ENCODE results near the gene UIMC1.

UIMC1 gene

DNA sequence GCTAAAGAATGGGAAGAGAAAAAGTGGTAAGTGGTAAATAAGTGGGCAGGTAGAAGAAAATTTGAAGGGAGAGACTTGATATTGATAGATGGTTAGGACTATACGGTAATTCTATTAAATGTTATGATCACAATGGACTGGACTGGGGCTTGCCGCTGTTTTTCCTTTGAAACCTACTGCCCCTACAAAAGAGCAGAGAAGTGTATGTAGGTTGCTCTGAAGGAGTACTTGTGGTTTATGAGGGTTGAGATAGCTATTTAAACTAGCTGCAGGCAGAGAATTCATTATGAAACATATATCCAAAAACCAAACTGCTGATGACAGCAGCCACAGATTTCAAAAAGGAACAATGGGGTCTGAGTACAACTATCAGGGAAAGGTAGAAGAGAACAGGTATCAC is 90.7 kb downstream of the UIMC1 start:
- TF ChIP-seq FOXM1 (IDR thresholded peaks at IDR 0.05; ENCODE audit: borderline replicate concordance, low read depth) (no peak), CEBPB (IDR thresholded peaks at IDR 0.05) (no peak), EGR1 (IDR thresholded peaks at IDR 0.05) (no peak), YY1 (IDR thresholded peaks at IDR 0.05; ENCODE audit: low read depth) (no peak), TCF12 (IDR thresholded peaks at IDR 0.05; ENCODE audit: low read depth) (no peak), NFIC (IDR thresholded peaks at IDR 0.05) (no peak), TAF1 (IDR thresholded peaks at IDR 0.05; ENCODE audit: low read depth) (no peak), MAX (IDR thresholded peaks at IDR 0.05) (no peak), EP300 (IDR thresholded peaks at IDR 0.05; ENCODE audit: borderline replicate concordance) (no peak), RAD21 (IDR thresholded peaks at IDR 0.05; ENCODE audit: low read depth) (no peak), TEAD4 (IDR thresholded peaks at IDR 0.05) (no peak)
- TF ChIP-seq, protein P1, sequence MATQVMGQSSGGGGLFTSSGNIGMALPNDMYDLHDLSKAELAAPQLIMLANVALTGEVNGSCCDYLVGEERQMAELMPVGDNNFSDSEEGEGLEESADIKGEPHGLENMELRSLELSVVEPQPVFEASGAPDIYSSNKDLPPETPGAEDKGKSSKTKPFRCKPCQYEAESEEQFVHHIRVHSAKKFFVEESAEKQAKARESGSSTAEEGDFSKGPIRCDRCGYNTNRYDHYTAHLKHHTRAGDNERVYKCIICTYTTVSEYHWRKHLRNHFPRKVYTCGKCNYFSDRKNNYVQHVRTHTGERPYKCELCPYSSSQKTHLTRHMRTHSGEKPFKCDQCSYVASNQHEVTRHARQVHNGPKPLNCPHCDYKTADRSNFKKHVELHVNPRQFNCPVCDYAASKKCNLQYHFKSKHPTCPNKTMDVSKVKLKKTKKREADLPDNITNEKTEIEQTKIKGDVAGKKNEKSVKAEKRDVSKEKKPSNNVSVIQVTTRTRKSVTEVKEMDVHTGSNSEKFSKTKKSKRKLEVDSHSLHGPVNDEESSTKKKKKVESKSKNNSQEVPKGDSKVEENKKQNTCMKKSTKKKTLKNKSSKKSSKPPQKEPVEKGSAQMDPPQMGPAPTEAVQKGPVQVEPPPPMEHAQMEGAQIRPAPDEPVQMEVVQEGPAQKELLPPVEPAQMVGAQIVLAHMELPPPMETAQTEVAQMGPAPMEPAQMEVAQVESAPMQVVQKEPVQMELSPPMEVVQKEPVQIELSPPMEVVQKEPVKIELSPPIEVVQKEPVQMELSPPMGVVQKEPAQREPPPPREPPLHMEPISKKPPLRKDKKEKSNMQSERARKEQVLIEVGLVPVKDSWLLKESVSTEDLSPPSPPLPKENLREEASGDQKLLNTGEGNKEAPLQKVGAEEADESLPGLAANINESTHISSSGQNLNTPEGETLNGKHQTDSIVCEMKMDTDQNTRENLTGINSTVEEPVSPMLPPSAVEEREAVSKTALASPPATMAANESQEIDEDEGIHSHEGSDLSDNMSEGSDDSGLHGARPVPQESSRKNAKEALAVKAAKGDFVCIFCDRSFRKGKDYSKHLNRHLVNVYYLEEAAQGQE (IDR thresholded peaks at IDR 0.05; ENCODE audit: low read depth): no peak
- TF ChIP-seq, protein P2, sequence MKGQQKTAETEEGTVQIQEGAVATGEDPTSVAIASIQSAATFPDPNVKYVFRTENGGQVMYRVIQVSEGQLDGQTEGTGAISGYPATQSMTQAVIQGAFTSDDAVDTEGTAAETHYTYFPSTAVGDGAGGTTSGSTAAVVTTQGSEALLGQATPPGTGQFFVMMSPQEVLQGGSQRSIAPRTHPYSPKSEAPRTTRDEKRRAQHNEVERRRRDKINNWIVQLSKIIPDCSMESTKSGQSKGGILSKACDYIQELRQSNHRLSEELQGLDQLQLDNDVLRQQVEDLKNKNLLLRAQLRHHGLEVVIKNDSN (IDR thresholded peaks at IDR 0.05): no peak

- TF ChIP-seq, protein P2 (IDR thresholded peaks at IDR 0.05): no peak
Observed at GRCh38 chr5:176912115-176912514, 94.5 kb downstream of the UIMC1 start.

DNA sequence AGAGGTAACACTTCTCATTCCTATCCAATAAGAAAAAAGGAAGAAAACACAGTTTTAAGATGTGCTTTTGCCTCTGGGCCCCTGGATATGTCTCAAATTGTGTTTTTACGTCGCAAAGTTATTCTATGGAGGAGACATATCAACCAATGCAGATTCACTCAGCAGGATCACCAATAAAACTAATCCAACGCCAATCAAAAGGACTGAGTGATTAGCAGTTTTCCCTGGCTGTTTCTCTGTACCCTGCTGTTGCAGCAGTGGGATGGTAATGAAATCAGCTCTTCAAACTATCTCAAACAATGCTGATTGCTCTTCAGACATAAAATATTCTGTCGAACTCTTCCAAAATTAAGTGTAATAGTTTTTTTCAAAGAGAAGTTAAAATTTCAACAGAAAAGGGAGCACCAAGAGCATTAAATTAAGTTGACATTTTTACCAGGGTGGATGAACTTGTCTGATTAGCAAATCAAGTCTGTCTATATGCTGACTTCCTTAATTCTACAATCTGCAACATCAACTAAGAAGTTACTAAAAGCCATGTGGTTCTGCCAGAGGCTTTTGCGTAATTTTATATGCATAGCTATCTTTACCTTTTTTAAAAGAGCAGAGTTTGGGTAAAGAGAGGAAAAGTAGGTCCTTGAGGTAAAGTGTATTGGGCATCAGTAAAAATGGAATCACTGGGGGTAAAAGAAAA is 97.8 kb downstream of the UIMC1 start:
- TF ChIP-seq EGR1 (IDR thresholded peaks at IDR 0.05) (no peak), EP300 (IDR thresholded peaks at IDR 0.05; ENCODE audit: borderline replicate concordance) (no peak), MAX (IDR thresholded peaks at IDR 0.05) (no peak), CEBPB (IDR thresholded peaks at IDR 0.05) (no peak), TCF12 (IDR thresholded peaks at IDR 0.05; ENCODE audit: low read depth) (no peak), CREB1 (IDR thresholded peaks at IDR 0.05; ENCODE audit: low read depth) (no peak), RAD21 (IDR thresholded peaks at IDR 0.05; ENCODE audit: low read depth) (no peak), ZBTB7A (IDR thresholded peaks at IDR 0.05; ENCODE audit: low read depth) (no peak), FOXM1 (IDR thresholded peaks at IDR 0.05; ENCODE audit: borderline replicate concordance, low read depth) (no peak), TEAD4 (IDR thresholded peaks at IDR 0.05) (no peak), NFIC (IDR thresholded peaks at IDR 0.05) (no peak), YY1 (IDR thresholded peaks at IDR 0.05; ENCODE audit: low read depth) (no peak), TAF1 (IDR thresholded peaks at IDR 0.05; ENCODE audit: low read depth) (no peak)
- TF ChIP-seq, protein P2 (IDR thresholded peaks at IDR 0.05): no peak
- TF ChIP-seq, protein P1 (IDR thresholded peaks at IDR 0.05; ENCODE audit: low read depth): no peak

GRCh38 chr5:176906796-176907195 is 99.8 kb downstream of the UIMC1 start:
- TF ChIP-seq TEAD4 (IDR thresholded peaks at IDR 0.05) (no peak), EGR1 (IDR thresholded peaks at IDR 0.05) (no peak), CEBPB (IDR thresholded peaks at IDR 0.05) (no peak), FOXM1 (IDR thresholded peaks at IDR 0.05; ENCODE audit: borderline replicate concordance, low read depth) (no peak), NFIC (IDR thresholded peaks at IDR 0.05) (no peak), EP300 (IDR thresholded peaks at IDR 0.05; ENCODE audit: borderline replicate concordance) (no peak), ZBTB7A (IDR thresholded peaks at IDR 0.05; ENCODE audit: low read depth) (no peak)

GRCh38 chr5:176906126-176906525 is 100.5 kb downstream of the UIMC1 start:
- no peak for TF ChIP-seq NFIC (IDR thresholded peaks at IDR 0.05)
- TF ChIP-seq ZBTB7A (IDR thresholded peaks at IDR 0.05; ENCODE audit: low read depth): no peak

DNA sequence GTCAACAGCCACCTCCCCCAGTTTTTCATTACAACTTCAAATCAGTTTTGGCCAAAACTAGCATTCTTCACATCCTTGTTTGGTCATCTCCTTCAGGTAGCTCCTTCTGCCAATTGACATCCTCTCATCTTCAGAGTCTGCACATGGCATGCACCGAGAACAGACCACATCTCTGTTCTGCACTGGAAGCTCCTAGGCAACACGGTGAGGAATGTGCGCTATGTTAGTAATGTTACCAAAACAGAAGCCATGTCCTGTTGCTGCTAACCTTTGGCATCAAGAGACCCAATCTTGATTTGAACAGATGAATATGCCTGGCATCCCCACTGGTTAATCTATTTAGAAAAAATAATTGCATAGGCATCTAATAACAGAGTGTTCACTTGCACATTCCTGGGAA is 102.3 kb downstream of the UIMC1 start:
- TF ChIP-seq YY1 (IDR thresholded peaks at IDR 0.05; ENCODE audit: low read depth) (no peak), TAF1 (IDR thresholded peaks at IDR 0.05; ENCODE audit: low read depth) (no peak), TEAD4 (IDR thresholded peaks at IDR 0.05) (no peak), TCF12 (IDR thresholded peaks at IDR 0.05; ENCODE audit: low read depth) (no peak), CREB1 (IDR thresholded peaks at IDR 0.05; ENCODE audit: low read depth) (no peak), RAD21 (IDR thresholded peaks at IDR 0.05; ENCODE audit: low read depth) (no peak), FOXM1 (IDR thresholded peaks at IDR 0.05; ENCODE audit: borderline replicate concordance, low read depth) (no peak), CEBPB (IDR thresholded peaks at IDR 0.05) (no peak), NFIC (IDR thresholded peaks at IDR 0.05) (no peak)
- TF ChIP-seq, protein P1 (IDR thresholded peaks at IDR 0.05; ENCODE audit: low read depth): no peak
- TF ChIP-seq, protein P2 (IDR thresholded peaks at IDR 0.05): no peak

All from Ishikawa (cell line).